Esophagus muscularis mucosa (tissue), 4 donors: ENCODE data around the gene ACSF2. TPM values are rescaled to one million over a fixed set of nuclear protein-coding genes. Genes with fewer than 3 reads are reported as not detected.
"Not testable (repeated sequence)": the region's sequence is repeated elsewhere in the genome, so short reads cannot be mapped to it uniquely, and the experiment has no call there.

Experiments
- DNase-seq: peaks from one replicate; pipeline ENCODE4 v3.0.0-alpha.2; 2017; ENCODE audit errors: extremely low spot score
- H3K27ac ChIP-seq, 4 donors: fragments of 200-600 bp; sonication (generic); replicated peaks in 1 of 4; 1 replicate in 3 of 4; 2 replicates in 1 of 4; pipeline ENCODE4 v1.5.1; 2016 to 2019; ENCODE audit warnings: mild to moderate bottlenecking in 1 of 4
- H3K27me3 ChIP-seq, 4 donors: fragments of 200-600 bp; sonication (generic); one replicate each; pipeline versions ENCODE4 v1.5.1 to v1.6.0; 2016 to 2019
- H3K36me3 ChIP-seq, 4 donors: fragments of 200-600 bp; sonication (generic); one replicate each; pipeline ENCODE4 v1.5.1; 2016 to 2019
- H3K4me1 ChIP-seq, 4 donors: fragments of 200-600 bp; sonication (generic); one replicate each; pipeline ENCODE4 v1.5.1; 2016 to 2019
- H3K4me3 ChIP-seq, 4 donors: fragments of 200-600 bp; sonication (generic); 1 replicate in 2 of 4; 2 replicates in 2 of 4; pipeline ENCODE4 v1.5.1; 2016 to 2019; ENCODE audit warnings: mild to moderate bottlenecking in 4 of 4, moderate library complexity in 1 of 4
- H3K9me3 ChIP-seq, 4 donors: fragments of 200-600 bp; sonication (generic); 1 replicate in 3 of 4; 2 replicates in 1 of 4; pipeline ENCODE4 v1.5.1; 2016 to 2019
- EP300 ChIP-seq: sonication (generic); formaldehyde crosslinking; IDR thresholded peaks from one replicate; pipeline ENCODE4 v1.6.1; 2017; ENCODE audit warnings: antibody characterized with exemption
- POLR2A ChIP-seq: fragments of 450-650 bp; IDR thresholded peaks from one replicate; pipeline ENCODE4 v1.6.1; 2017; ENCODE audit warnings: antibody characterized with exemption, moderate library complexity, mild to moderate bottlenecking, low read depth
- POLR2AphosphoS5 ChIP-seq, 2 donors: sonication (generic); formaldehyde crosslinking; IDR thresholded peaks; one replicate each; pipeline ENCODE4 v1.6.1; 2017; ENCODE audit warnings: antibody characterized with exemption in 2 of 2
- WGBS: methylation state at CpG from one replicate; pipeline ENCODE4 v1.1.5; 2018; 5-methylcytosine and 5-hydroxymethylcytosine counted together
- intact Hi-C: fragments of 100-400 bp; cut with DNase I; formaldehyde crosslinking; loops from one replicate; pipeline ENCODE4 v1.15.1; 2023
- total RNA-seq, 4 donors: library from RNA; depleted of rRNA; stranded (reverse); fragments of >200 nt; gene quantifications; one replicate each; pipeline versions ENCODE4 v1.1.0 to v1.2.1, GENCODE V29; 2016
- TF ChIP-seq, protein P1 (sequence below), 3 experiments: fragments of 200-600 bp in 2 of 3; fragments of 450-650 bp in 1 of 3; sonication (generic) in 2 of 3; IDR thresholded peaks; one replicate each; pipeline ENCODE4 v1.5.1; 2017 to 2019; ENCODE audit warnings: antibody characterized with exemption in 3 of 3, mild to moderate bottlenecking in 2 of 3, moderate library complexity in 1 of 3

Gene ACSF2
- total RNA-seq, 4 donors from 2014 or later: 6.0 to 9.6 (median 8.1) TPM

GRCh38 chr17:50471009-50471905 lies 45.2 kb downstream of the ACSF2 start:
- DNase-seq: no peak
- Histone ChIP-seq H3K4me1 (peaks cover 10 to 20% (median 17%) of the 10 kb centered on the region in 4 donors), H3K9me3 (no peaks in the 10 kb centered on the region), H3K4me3 (no peak overlapping the region), H3K27me3 (peaks cover 0 to 40% (median 17%) of the 10 kb centered on the region in 4 donors), H3K27ac (no peak overlapping the region), H3K36me3 (peaks cover 0 to 27% (median 12%) of the 10 kb centered on the region in 4 donors)
- TF ChIP-seq POLR2AphosphoS5 (IDR thresholded peaks at IDR 0.05) (no peak), POLR2A (no peak), EP300 (no peak)
- TF ChIP-seq, protein P1, sequence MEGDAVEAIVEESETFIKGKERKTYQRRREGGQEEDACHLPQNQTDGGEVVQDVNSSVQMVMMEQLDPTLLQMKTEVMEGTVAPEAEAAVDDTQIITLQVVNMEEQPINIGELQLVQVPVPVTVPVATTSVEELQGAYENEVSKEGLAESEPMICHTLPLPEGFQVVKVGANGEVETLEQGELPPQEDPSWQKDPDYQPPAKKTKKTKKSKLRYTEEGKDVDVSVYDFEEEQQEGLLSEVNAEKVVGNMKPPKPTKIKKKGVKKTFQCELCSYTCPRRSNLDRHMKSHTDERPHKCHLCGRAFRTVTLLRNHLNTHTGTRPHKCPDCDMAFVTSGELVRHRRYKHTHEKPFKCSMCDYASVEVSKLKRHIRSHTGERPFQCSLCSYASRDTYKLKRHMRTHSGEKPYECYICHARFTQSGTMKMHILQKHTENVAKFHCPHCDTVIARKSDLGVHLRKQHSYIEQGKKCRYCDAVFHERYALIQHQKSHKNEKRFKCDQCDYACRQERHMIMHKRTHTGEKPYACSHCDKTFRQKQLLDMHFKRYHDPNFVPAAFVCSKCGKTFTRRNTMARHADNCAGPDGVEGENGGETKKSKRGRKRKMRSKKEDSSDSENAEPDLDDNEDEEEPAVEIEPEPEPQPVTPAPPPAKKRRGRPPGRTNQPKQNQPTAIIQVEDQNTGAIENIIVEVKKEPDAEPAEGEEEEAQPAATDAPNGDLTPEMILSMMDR (IDR thresholded peaks at IDR 0.05): no peak
- 82% methylated on average over 19 of the region's 22 CpGs for WGBS
- intact Hi-C loops: no loop called here

- TF ChIP-seq EP300: no peak
- no peak for TF ChIP-seq POLR2A
- TF ChIP-seq, protein P1 (IDR thresholded peaks at IDR 0.05): no peak
- TF ChIP-seq POLR2AphosphoS5 (IDR thresholded peaks at IDR 0.05): no peak
- Histone ChIP-seq H3K9me3 (no peaks in the 10 kb centered on the region), H3K4me3 (no peak overlapping the region), H3K4me1 (peaks cover 10 to 20% (median 17%) of the 10 kb centered on the region in 4 donors), H3K27me3 (peaks cover 0 to 40% (median 20%) of the 10 kb centered on the region in 4 donors), H3K27ac (no peak overlapping the region), H3K36me3 (peaks cover 0 to 27% (median 12%) of the 10 kb centered on the region in 4 donors)
- WGBS: 93% methylated on average over 10 of the region's 10 CpGs
- no peak for DNase-seq
- intact Hi-C loops: no loop called here
Observed at GRCh38 chr17:50472286-50472685, 46.3 kb downstream of the ACSF2 start.

DNA sequence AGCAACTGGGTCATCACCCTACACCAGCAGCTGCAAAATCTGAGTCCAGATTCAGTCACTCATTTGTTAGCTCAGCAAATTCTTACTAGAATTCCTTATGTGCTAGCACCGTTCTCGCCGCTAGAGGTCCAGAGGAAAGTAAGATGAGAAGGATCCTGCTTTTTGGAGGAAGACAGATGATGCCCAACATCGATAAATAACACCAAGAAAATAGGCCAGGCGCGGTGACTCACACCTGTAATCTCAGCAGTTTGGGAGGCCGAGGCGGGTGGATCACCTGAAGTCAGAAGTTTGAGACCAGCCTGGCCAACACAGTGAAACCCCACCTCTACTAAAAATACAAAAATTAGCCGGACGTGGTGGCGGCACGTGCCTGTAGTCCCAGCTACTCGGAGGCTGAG lies 46.7 kb downstream of the ACSF2 start:
- WGBS: 90% methylated on average over 13 of the region's 13 CpGs
- H3K4me3 ChIP-seq, H3K9me3 ChIP-seq, intact Hi-C loops, DNase-seq, H3K27ac ChIP-seq: not testable (repeated sequence)
- peaks cover 0 to 38% (median 21%) of the 10 kb centered on the region in 4 donors for H3K27me3 ChIP-seq
- TF ChIP-seq, protein P1 (IDR thresholded peaks at IDR 0.05): peak in 1 of 3 experiments; percentile 12
- H3K36me3 ChIP-seq: peaks cover 0 to 27% (median 12%) of the 10 kb centered on the region in 4 donors
- peaks cover 10 to 20% (median 17%) of the 10 kb centered on the region in 4 donors for H3K4me1 ChIP-seq

- Histone ChIP-seq H3K27ac (no peak overlapping the region), H3K27me3 (peaks cover 0 to 27% (median 12%) of the 10 kb centered on the region in 4 donors), H3K4me1 (peaks cover 12 to 16% (median 14%) of the 10 kb centered on the region in 4 donors), H3K9me3 (no peaks in the 10 kb centered on the region), H3K4me3 (no peak overlapping the region), H3K36me3 (peaks cover 0 to 27% (median 12%) of the 10 kb centered on the region in 4 donors)
- DNase-seq: no peak
- intact Hi-C loops: no loop called here
- 85% methylated on average over 11 of the region's 11 CpGs for WGBS
- TF ChIP-seq EP300 (no peak), POLR2A (no peak), POLR2AphosphoS5 (IDR thresholded peaks at IDR 0.05) (no peak)
- TF ChIP-seq, protein P1 (IDR thresholded peaks at IDR 0.05): no peak
Observed at GRCh38 chr17:50473901-50474300, 47.9 kb downstream of the ACSF2 start.
